Measurements from ENCODE around the gene CETP.

DNA sequence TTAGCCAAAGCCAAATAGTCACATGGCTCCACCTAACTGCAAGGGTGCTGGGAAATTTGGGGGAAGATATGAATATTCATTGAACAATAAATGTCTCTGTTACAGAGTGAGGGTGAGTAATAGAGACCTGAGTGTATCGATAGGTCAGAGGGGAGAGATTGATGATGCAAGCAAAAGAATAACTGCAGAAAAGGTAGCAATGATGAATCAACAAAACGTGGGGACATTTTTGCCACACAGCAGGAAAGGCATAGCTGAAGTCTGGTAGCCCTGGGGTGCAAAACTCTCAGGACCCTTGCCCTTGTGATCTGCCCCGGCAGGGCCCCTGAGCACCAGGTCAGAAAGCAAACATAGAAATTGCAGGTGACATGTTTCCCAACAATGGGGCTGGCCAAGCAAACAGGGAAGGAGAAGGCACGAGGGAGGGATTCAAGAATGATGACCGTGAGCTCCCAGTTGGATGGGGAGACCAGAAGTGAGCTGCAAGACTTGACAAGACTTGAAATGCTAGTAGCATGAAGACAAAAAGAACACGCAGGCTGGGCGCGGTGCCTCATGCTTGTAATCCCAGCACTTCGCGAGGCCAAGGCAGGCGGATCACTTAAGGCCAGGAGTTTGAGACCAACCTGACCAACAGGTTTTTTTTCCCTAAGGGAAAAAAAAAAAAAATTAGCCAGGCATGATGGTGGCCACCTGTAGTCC, 42.5 kb upstream of the CETP start:
- TF ChIP-seq, protein P1, sequence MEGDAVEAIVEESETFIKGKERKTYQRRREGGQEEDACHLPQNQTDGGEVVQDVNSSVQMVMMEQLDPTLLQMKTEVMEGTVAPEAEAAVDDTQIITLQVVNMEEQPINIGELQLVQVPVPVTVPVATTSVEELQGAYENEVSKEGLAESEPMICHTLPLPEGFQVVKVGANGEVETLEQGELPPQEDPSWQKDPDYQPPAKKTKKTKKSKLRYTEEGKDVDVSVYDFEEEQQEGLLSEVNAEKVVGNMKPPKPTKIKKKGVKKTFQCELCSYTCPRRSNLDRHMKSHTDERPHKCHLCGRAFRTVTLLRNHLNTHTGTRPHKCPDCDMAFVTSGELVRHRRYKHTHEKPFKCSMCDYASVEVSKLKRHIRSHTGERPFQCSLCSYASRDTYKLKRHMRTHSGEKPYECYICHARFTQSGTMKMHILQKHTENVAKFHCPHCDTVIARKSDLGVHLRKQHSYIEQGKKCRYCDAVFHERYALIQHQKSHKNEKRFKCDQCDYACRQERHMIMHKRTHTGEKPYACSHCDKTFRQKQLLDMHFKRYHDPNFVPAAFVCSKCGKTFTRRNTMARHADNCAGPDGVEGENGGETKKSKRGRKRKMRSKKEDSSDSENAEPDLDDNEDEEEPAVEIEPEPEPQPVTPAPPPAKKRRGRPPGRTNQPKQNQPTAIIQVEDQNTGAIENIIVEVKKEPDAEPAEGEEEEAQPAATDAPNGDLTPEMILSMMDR (IDR thresholded peaks at IDR 0.05), result no peak
- no peak for TF ChIP-seq POLR2A (IDR thresholded peaks at IDR 0.05)

Measured in uterus (tissue), 2 donors.